ENCODE results near the gene PHF24.

Gene PHF24

GRCh38 chr9:34986540-34987047 lies 28.5 kb downstream of the PHF24 start:
- POLR2A ChIA-PET = no interaction called here
- CTCF ChIA-PET = interaction anchor here (0.7 to 2.9 kb wide), 4 partner anchors 25 to 111 kb away, joined by 3 to 67 read pairs (median 8); no protein-coding TSS in a partner anchor
- DNase-seq (ENCODE audit: extremely low spot score) = no peak
- TF ChIP-seq CTCF (IDR thresholded peaks at IDR 0.05; ENCODE audit: control extremely low read depth, extremely low read depth, low read depth, missing control alignments) = no peak

GRCh38 chr9:34987160-34987901 lies 29.2 kb downstream of the PHF24 start:
- CTCF ChIA-PET = interaction anchor here (1.4 to 7.9 kb wide), 2 partner anchors 64 to 110 kb away, joined by 3 to 48 read pairs; no protein-coding TSS in a partner anchor
- DNase-seq (ENCODE audit: extremely low spot score) = no peak
- POLR2A ChIA-PET = interaction anchor here (0.5 kb wide), 1 partner anchor 84 kb away, joined by 3 read pairs; no protein-coding TSS in a partner anchor
- no peak for TF ChIP-seq CTCF (IDR thresholded peaks at IDR 0.05; ENCODE audit: control extremely low read depth, extremely low read depth, low read depth, missing control alignments)

- ChIA-PET CTCF (interaction anchor here (1.0 to 7.9 kb wide), 4 partner anchors 9 to 89 kb away, joined by 3 to 48 read pairs (median 10); no protein-coding TSS in a partner anchor), POLR2A (interaction anchor here (0.6 kb wide), 1 partner anchor 50 kb away, joined by 3 read pairs; no protein-coding TSS in a partner anchor)
- no peak for TF ChIP-seq CTCF (IDR thresholded peaks at IDR 0.05; ENCODE audit: control extremely low read depth, extremely low read depth, low read depth, missing control alignments)
- no peak for DNase-seq (ENCODE audit: extremely low spot score)
These were observed 30.3 kb downstream of the PHF24 start for GRCh38 chr9:34988218-34989002.

- POLR2A ChIA-PET = interaction anchor here (1.0 kb wide), 1 partner anchor 93 kb away, joined by 5 read pairs; no protein-coding TSS in a partner anchor
These were observed 31.2 kb downstream of the PHF24 start, which contains the start of gene DNAJB5 for GRCh38 chr9:34989003-34989945. Gene DNAJB5, plus strand, starts transcription at chr9:34989745. Its CDS starts 886 bp downstream, at chr9:34990631.

More at GRCh38 chr9:34989003-34989945, 31.2 kb downstream of the PHF24 start, which contains the start of gene DNAJB5:
- CTCF ChIA-PET = interaction anchor here (0.8 to 7.9 kb wide), 9 partner anchors 9 to 90 kb away, joined by 3 to 48 read pairs (median 4); no protein-coding TSS in a partner anchor
- peak; percentile 97 for DNase-seq (ENCODE audit: extremely low spot score)
- TF ChIP-seq CTCF (IDR thresholded peaks at IDR 0.05; ENCODE audit: control extremely low read depth, extremely low read depth, low read depth, missing control alignments) = no peak

Data from GM10248 (cell line).